Kidney (tissue), 14 donors: ENCODE results near the gene SPAG5. TPM values are rescaled to one million over a fixed set of nuclear protein-coding genes. Genes with fewer than 3 reads are reported as not detected.
"Not testable (repeated sequence)": the region's sequence is repeated elsewhere in the genome, so short reads cannot be mapped to it uniquely, and the experiment has no call there.

Source experiments
- DNase-seq, 5 donors: peaks; one replicate each; pipeline ENCODE4 v3.0.0-alpha.2; 2013 to 2020
- FAIRE-seq: peaks from 2 replicates; lab custom pipeline; 2012; peaks lifted over from hg19 to GRCh38; lab: Jason Lieb, UNC
- H3K27ac ChIP-seq, 2 donors: one replicate each; pipeline ENCODE4 v1.7.0; 2013; ENCODE audit warnings: low read depth in 2 of 2, low read length in 2 of 2, inconsistent platforms in 1 of 2
- H3K27me3 ChIP-seq: one replicate; pipeline ENCODE4 v1.7.1; 2013; ENCODE audit warnings: low read length, inconsistent platforms; ENCODE audit not compliant: control insufficient read depth, insufficient read depth
- H3K36me3 ChIP-seq, 3 donors: one replicate each; pipeline versions ENCODE4 v1.7.0 to v1.7.1; 2013; ENCODE audit warnings: low read length in 3 of 3, control low read depth in 1 of 3, inconsistent platforms in 1 of 3; ENCODE audit not compliant: insufficient read depth in 3 of 3, control insufficient read depth in 2 of 3
- H3K4me1 ChIP-seq, 3 donors: one replicate each; pipeline versions ENCODE4 v1.7.0 to v1.7.1; 2013; ENCODE audit warnings: low read length in 3 of 3, inconsistent platforms in 1 of 3, low read depth in 1 of 3; ENCODE audit not compliant: control insufficient read depth in 2 of 3, insufficient read depth in 2 of 3
- H3K4me3 ChIP-seq, 3 donors: one replicate each; pipeline versions ENCODE4 v1.7.0 to v1.8.1; 2013; ENCODE audit warnings: low read length in 3 of 3, control low read depth in 1 of 3, inconsistent platforms in 1 of 3
- H3K9ac ChIP-seq, 3 donors: one replicate each; pipeline versions ENCODE4 v1.7.0 to v1.7.1; 2013; ENCODE audit warnings: low read length in 3 of 3, control low read depth in 1 of 3, inconsistent platforms in 1 of 3
- H3K9me3 ChIP-seq, 3 donors: one replicate each; pipeline versions ENCODE4 v1.7.0 to v1.7.1; 2013; ENCODE audit warnings: low read length in 3 of 3, control low read depth in 1 of 3, inconsistent platforms in 1 of 3; ENCODE audit not compliant: control insufficient read depth in 2 of 3, insufficient read depth in 1 of 3
- CTCF ChIP-seq: IDR thresholded peaks from 3 replicates; pipeline ENCODE4 v1.5.1; 2012; ENCODE audit warnings: mild to moderate bottlenecking, moderate library complexity, borderline replicate concordance; ENCODE audit not compliant: insufficient read depth; ENCODE audit errors: extremely low read depth
- intact Hi-C: fragments of 100-400 bp; cut with DNase I; formaldehyde crosslinking; loops from one replicate; pipeline ENCODE4 v1.11.1; 2022
- polyA plus RNA-seq: library from polyadenylated mRNA; stranded (reverse); fragments of 350-450 nt; fragmentation: Illumina TruSeq; extraction: RNeasy Lipid Tissue Mini Kit (QIAGEN cat#74804); gene quantifications from one replicate; pipeline ENCODE4 v1.2.3, GENCODE V29; 2014; ENCODE audit warnings: low read depth, low replicate concordance; ENCODE audit not compliant: insufficient read depth
- total RNA-seq: library from RNA; stranded (reverse); fragmentation: NEBNext Ultra II Directional; extraction: Animal tissue kit (Norgen Biotek cat#: 25700); gene quantifications from one replicate; pipeline ENCODE4 v1.2.1, GENCODE V29; 2021
- donor health status: control.
- donor health status: control.
- donor health status: control.
- donor health status: control.
- donor health status: control.
- donor health status: DM: yes; HTN: yes; CAD: no.
- donor health status: Normal renal cell carcinoma (clear cell type).

The SPAG5 gene
- total and polyA plus RNA-seq, 2 donors from 2014 or later: 7.4 to 123 TPM

GRCh38 chr17:28578246-28579195 is 20.3 kb downstream of the SPAG5 start:
- peaks cover 0 to 3% (median 0%) of the 10 kb centered on the region in 3 donors for H3K4me1 ChIP-seq
- TF ChIP-seq CTCF: no peak
- intact Hi-C loops: no loop called here
- no peaks in the 10 kb centered on the region for H3K9me3 ChIP-seq
- H3K27me3 ChIP-seq: no peaks in the 10 kb centered on the region
- no peak overlapping the region for H3K9ac ChIP-seq
- peaks cover 6 to 25% (median 16%) of the 10 kb centered on the region in 3 donors for H3K36me3 ChIP-seq
- DNase-seq (no peak), FAIRE-seq (no peak)
- H3K27ac ChIP-seq: no peak overlapping the region
- no peak overlapping the region for H3K4me3 ChIP-seq

GRCh38 chr17:28577466-28577824 is 21.4 kb downstream of the SPAG5 start:
- H3K27me3 ChIP-seq: no peaks in the 10 kb centered on the region
- no peak for DNase-seq
- peaks cover 6 to 18% (median 11%) of the 10 kb centered on the region in 3 donors for H3K36me3 ChIP-seq
- TF ChIP-seq CTCF: no peak
- H3K4me3 ChIP-seq: no peak overlapping the region
- peaks cover 0 to 3% (median 0%) of the 10 kb centered on the region in 3 donors for H3K4me1 ChIP-seq
- intact Hi-C loops: no loop called here
- no peak overlapping the region for H3K9ac ChIP-seq
- no peak overlapping the region for H3K27ac ChIP-seq
- no peaks in the 10 kb centered on the region for H3K9me3 ChIP-seq
- no peak for FAIRE-seq

- Histone ChIP-seq H3K9ac (no peak within 1 kb of the TSS), H3K27ac (no peak within 1 kb of the TSS), H3K9me3 (no peaks in the 10 kb centered on the region), H3K36me3 (peaks cover 2 to 12% (median 5%) of the 10 kb centered on the region in 3 donors), H3K4me3 (peak within 1 kb of the TSS in 2 of 3 donors; percentile 40 to 43), H3K4me1 (peaks cover 0 to 5% (median 4%) of the 10 kb centered on the region in 3 donors), H3K27me3 (no peaks in the 10 kb centered on the region)
- TF ChIP-seq CTCF: no peak
- peak; percentile 92 to 98 (median 96) for DNase-seq
- FAIRE-seq: no peak
- intact Hi-C loops: no loop called here
These were observed 21.9 kb downstream of the SPAG5 start, which contains the start of gene ALDOC for GRCh38 chr17:28576758-28577465. ALDOC (minus strand) TSS chr17:28576895; CDS start chr17:28575532, 1,363 bp downstream.

- FAIRE-seq, DNase-seq, H3K27me3 ChIP-seq, intact Hi-C loops, H3K9ac ChIP-seq, H3K4me1 ChIP-seq, H3K27ac ChIP-seq, H3K9me3 ChIP-seq, H3K4me3 ChIP-seq: not testable (repeated sequence)
- H3K36me3 ChIP-seq: peaks cover 2 to 12% (median 4%) of the 10 kb centered on the region in 3 donors
These were observed 22.8 kb downstream of the SPAG5 start for GRCh38 chr17:28576016-28576415.
